OCI-LY7 (cell line): ENCODE data around the gene DEPDC1B. TPM values are rescaled to one million over a fixed set of nuclear protein-coding genes. Genes with fewer than 3 reads are reported as not detected.

ENCODE experiments used
- BruUV-seq: library from RNA; stranded (reverse); fragments of 400-500 nt; replicated peaks from 2 replicates; lab custom pipeline; 2021; lab: Mats Ljungman, UMichigan
- CTCF ChIA-PET: fragments of 300-600 bp; sonication (Branson Sonifier 250); formaldehyde crosslinking; loops from one replicate; lab custom pipeline; 2022; ENCODE audit warnings: antibody characterized with exemption; ENCODE audit not compliant: unreplicated experiment; lab: Charles Lee
- POLR2A ChIA-PET: fragments of 300-600 bp; sonication (Branson Sonifier 250); formaldehyde crosslinking; loops from one replicate; lab custom pipeline; 2022; ENCODE audit warnings: antibody characterized with exemption; lab: Charles Lee
- DNase-seq: peaks from one replicate; pipeline ENCODE4 v3.0.0-alpha.2; 2015; ENCODE audit warnings: low spot score
- H2AFZ ChIP-seq: fragments of 200-600 bp; sonication (generic), shearing (Covaris generic); 2 replicates; pipeline ENCODE4 v1.6.1; 2014; ENCODE audit warnings: mild to moderate bottlenecking, antibody characterized with exemption, low read length, moderate library complexity
- H3K27ac ChIP-seq: fragments of 200-600 bp; sonication (generic); 2 replicates; pipeline ENCODE4 v1.5.1; 2014; ENCODE audit warnings: mixed run types, low read depth, mild to moderate bottlenecking, moderate library complexity, low read length, inconsistent platforms; ENCODE audit not compliant: poor library complexity, severe bottlenecking
- H3K36me3 ChIP-seq: fragments of 200-600 bp; sonication (generic); 2 replicates; pipeline ENCODE4 v1.6.1; 2014; ENCODE audit warnings: mild to moderate bottlenecking, antibody characterized with exemption, low read length, moderate library complexity, mixed read lengths; ENCODE audit not compliant: insufficient read depth
- H3K4me1 ChIP-seq: fragments of 200-600 bp; sonication (generic); 2 replicates; pipeline ENCODE4 v1.5.1; 2014; ENCODE audit warnings: mild to moderate bottlenecking, low read length; ENCODE audit not compliant: insufficient read depth, poor library complexity, severe bottlenecking
- H3K4me2 ChIP-seq: fragments of 200-600 bp; sonication (generic); 2 replicates; pipeline ENCODE4 v1.6.1; 2014; ENCODE audit warnings: mild to moderate bottlenecking, low read length
- H3K4me3 ChIP-seq: fragments of 200-600 bp; sonication (generic); 2 replicates; pipeline ENCODE4 v1.5.1; 2014; ENCODE audit warnings: mild to moderate bottlenecking, low read depth, low read length; ENCODE audit not compliant: poor library complexity, severe bottlenecking
- H3K79me2 ChIP-seq: fragments of 200-600 bp; sonication (generic); 2 replicates; pipeline ENCODE4 v1.6.1; 2016; ENCODE audit warnings: low read depth, mild to moderate bottlenecking, low read length, moderate library complexity, mixed read lengths; ENCODE audit not compliant: insufficient read depth
- H3K9me2 ChIP-seq: fragments of 200-600 bp; sonication (generic); 2 replicates; pipeline ENCODE4 v1.6.1; 2016; ENCODE audit warnings: mild to moderate bottlenecking, low read length, mixed read lengths; ENCODE audit not compliant: insufficient read depth
- H3K9me3 ChIP-seq: fragments of 200-600 bp; sonication (generic); 2 replicates; pipeline ENCODE4 v1.6.1; 2014; ENCODE audit warnings: mild to moderate bottlenecking, mixed run types, low read length, mixed read lengths
- H4K20me1 ChIP-seq: fragments of 200-600 bp; sonication (generic); 2 replicates; pipeline ENCODE4 v1.6.1; 2014; ENCODE audit warnings: mild to moderate bottlenecking, antibody characterized with exemption, low read length, moderate library complexity, mixed read lengths; ENCODE audit not compliant: insufficient read depth
- EZH2phosphoT487 ChIP-seq: fragments of 200-600 bp; sonication (generic); IDR thresholded peaks from 2 replicates; pipeline ENCODE4 v1.6.1; 2018; ENCODE audit warnings: low read depth, borderline replicate concordance, mild to moderate bottlenecking, mixed run types, antibody characterized with exemption, low read length, moderate library complexity, mixed read lengths
- intact Hi-C: fragments of 100-400 bp; cut with micrococcal nuclease; formaldehyde crosslinking; loops from one replicate; pipeline ENCODE4 v1.10.0; 2022; ENCODE audit not compliant: unreplicated experiment
- total RNA-seq, 2 experiments: library from RNA; depleted of rRNA in 1 of 2; stranded (reverse); fragments of >200 nt in 1 of 2; shearing (Covaris generic) in 1 of 2; gene quantifications; 2 replicates each; pipeline ENCODE4 v1.2.3, GENCODE V29; 2014 to 2022
- TF ChIP-seq, protein P1 (sequence below): fragments of 200-600 bp; sonication (generic); conservative IDR thresholded peaks from 2 replicates; pipeline ENCODE4 v1.5.1; 2014; ENCODE audit warnings: mild to moderate bottlenecking, antibody characterized with exemption, low read length, moderate library complexity, mixed read lengths

The DEPDC1B gene
- total RNA-seq, 2 experiments from 2014 or later, result 43.7 to 47.6 TPM

DNA sequence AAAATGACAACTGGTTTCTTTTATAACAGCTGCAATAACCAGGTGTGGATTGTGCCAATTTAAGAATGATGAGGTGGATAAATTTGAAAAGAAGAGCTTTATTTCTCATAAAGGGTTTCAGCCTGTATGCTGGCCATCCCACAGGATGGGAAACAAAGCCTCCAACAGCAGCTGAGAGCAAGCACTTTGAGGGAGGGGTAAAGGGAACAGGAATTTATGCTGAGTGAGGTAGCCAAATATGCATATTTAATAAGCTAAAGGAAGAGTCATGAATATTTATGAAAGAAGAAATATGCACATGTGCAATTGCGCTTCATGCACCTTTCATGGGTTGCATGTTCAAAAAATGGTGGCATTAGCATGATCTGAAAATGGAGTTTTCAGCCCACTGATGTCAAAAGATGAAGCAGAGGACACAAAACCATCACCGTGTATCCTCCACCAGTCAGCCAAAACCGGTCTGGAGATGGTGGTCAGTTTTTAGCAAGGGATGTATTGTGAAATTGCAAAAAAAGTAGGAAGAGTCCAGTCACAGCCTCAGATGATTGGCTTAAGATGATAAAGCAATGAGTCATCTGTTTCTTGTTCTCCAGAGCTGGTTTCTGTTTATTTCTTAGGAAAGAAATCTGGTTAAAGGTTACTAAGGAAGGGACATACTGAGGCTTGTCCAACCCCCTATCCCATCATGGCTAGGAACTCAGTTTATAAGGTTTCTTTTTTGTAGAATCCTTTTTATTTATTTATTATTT is 47.9 kb downstream of the DEPDC1B start:
- Histone ChIP-seq H3K9me3 (peaks cover 3% of the 10 kb centered on the region; the same call in 1 of the 2 replicates), H4K20me1 (no peaks in the 10 kb centered on the region), H3K79me2 (peaks cover 10% of the 10 kb centered on the region; the same call in 1 of the 2 replicates), H2AFZ (no peak overlapping the region), H3K4me3 (no peak overlapping the region), H3K9me2 (no peaks in the 10 kb centered on the region), H3K4me1 (no peaks in the 10 kb centered on the region), H3K36me3 (peaks cover 2% of the 10 kb centered on the region; the same call in 1 of the 2 replicates), H3K27ac (no peak overlapping the region), H3K4me2 (no peak overlapping the region)
- no TSS peak for BruUV-seq
- ChIA-PET CTCF (no interaction called here), POLR2A (no interaction called here)
- intact Hi-C loops, result no loop called here
- TF ChIP-seq EZH2phosphoT487, result no peak
- TF ChIP-seq, protein P1, sequence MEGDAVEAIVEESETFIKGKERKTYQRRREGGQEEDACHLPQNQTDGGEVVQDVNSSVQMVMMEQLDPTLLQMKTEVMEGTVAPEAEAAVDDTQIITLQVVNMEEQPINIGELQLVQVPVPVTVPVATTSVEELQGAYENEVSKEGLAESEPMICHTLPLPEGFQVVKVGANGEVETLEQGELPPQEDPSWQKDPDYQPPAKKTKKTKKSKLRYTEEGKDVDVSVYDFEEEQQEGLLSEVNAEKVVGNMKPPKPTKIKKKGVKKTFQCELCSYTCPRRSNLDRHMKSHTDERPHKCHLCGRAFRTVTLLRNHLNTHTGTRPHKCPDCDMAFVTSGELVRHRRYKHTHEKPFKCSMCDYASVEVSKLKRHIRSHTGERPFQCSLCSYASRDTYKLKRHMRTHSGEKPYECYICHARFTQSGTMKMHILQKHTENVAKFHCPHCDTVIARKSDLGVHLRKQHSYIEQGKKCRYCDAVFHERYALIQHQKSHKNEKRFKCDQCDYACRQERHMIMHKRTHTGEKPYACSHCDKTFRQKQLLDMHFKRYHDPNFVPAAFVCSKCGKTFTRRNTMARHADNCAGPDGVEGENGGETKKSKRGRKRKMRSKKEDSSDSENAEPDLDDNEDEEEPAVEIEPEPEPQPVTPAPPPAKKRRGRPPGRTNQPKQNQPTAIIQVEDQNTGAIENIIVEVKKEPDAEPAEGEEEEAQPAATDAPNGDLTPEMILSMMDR, result no peak
- DNase-seq, result no peak

DNA sequence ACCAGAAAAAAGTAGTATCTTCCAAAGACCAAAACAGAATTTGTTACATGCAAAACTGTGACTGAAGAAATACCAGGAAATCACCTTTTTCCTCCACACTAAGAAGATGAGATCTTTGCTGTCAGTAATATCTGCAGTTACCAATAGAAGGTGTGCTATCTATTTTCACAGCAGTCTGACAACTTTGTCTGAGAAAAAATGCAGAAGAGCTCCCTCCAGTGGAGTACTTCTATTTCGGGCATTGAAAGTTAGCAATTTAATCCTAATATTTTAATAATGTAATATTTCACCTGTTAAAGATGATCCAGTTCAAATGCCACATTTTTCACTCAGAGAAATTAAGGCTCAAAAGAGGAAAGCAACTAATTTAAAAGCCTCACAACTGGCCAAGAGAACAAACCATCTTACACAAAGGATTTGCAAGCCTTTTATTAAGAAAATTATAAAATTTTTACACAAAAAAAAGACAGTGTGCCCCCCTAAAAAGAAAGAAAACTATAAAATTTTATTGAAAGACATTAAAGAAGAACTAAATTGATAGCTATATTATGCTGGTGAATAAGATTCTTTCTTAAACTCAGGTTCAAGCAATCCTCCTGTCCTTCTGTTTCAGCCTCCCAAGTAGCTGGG is 50.6 kb downstream of the DEPDC1B start:
- intact Hi-C loops, result loop anchor here (5.0 to 10.0 kb wide), 2 partner anchors 117 to 355 kb away; no protein-coding TSS in a partner anchor
- Histone ChIP-seq H3K4me1 (no peaks in the 10 kb centered on the region), H3K36me3 (peaks cover 22% of the 10 kb centered on the region), H3K79me2 (peaks cover 10% of the 10 kb centered on the region; the same call in 1 of the 2 replicates), H3K9me2 (no peaks in the 10 kb centered on the region), H4K20me1 (no peaks in the 10 kb centered on the region), H3K4me3 (no peak overlapping the region), H3K4me2 (no peak overlapping the region), H3K27ac (no peak overlapping the region), H3K9me3 (no peaks in the 10 kb centered on the region), H2AFZ (no peak overlapping the region)
- peak; percentile 68 for DNase-seq
- no TSS peak for BruUV-seq
- TF ChIP-seq EZH2phosphoT487, result no peak
- TF ChIP-seq, protein P1, result peak; percentile 90
- CTCF ChIA-PET, result interaction anchor here (0.6 kb wide), 1 partner anchor 327 kb away, joined by 6 read pairs; no protein-coding TSS in a partner anchor
- POLR2A ChIA-PET, result interaction anchor here (0.6 to 0.9 kb wide), 3 partner anchors 9 to 117 kb away, joined by 3 read pairs; no protein-coding TSS in a partner anchor
